ENCODE results near the gene C7orf33.

GRCh38 chr7:148575640-148576411 is 14.7 kb upstream of the C7orf33 start:
- TF ChIP-seq EGR1 (IDR thresholded peaks at IDR 0.05) = no peak
- TF ChIP-seq TAF1 (IDR thresholded peaks at IDR 0.05; ENCODE audit: low read depth) = no peak

Data from Ishikawa (cell line).